Measurements from ENCODE around the gene ARHGAP24. TPM values are rescaled to one million over a fixed set of nuclear protein-coding genes. Genes with fewer than 3 reads are reported as not detected.

The ARHGAP24 gene
- total and polyA plus RNA-seq, 2 donors (not counting 3 experiments of a cell fraction or from before 2014, with no cell fraction given), result 52.1 to 79.4 TPM

GRCh38 chr4:85741381-85741780 lies 266.4 kb downstream of the ARHGAP24 start:
- Histone ChIP-seq H3K4me3 (replicated peaks in 1 of 3; ENCODE audit: insufficient read depth in 1 of 3, low read depth in 1 of 3, low read length in 3 of 3) (no peak overlapping the region), H3K9me1 (replicated peaks; ENCODE audit: control insufficient read depth, extremely low read depth, insufficient read depth, low read length) (no peaks in the 10 kb centered on the region), H3K79me2 (ENCODE audit: control insufficient read depth, insufficient read depth, low read length) (no peaks in the 10 kb centered on the region), H3K27me3 (ENCODE audit: control insufficient read depth in 2 of 2, insufficient read depth in 2 of 2, low read length in 2 of 2) (no peaks in the 10 kb centered on the region), H2AFZ (ENCODE audit: low read depth, low read length) (no peak overlapping the region), H3K36me3 (ENCODE audit: control insufficient read depth in 2 of 2, extremely low read depth in 1 of 2, insufficient read depth in 2 of 2, low read length in 2 of 2) (no peaks in the 10 kb centered on the region), H3K9me3 (replicated peaks; ENCODE audit: control insufficient read depth, insufficient read depth, low read length) (no peaks in the 10 kb centered on the region), H3K27ac (ENCODE audit: insufficient read depth, low read depth, low read length) (no peak overlapping the region), H4K20me1 (replicated peaks; ENCODE audit: control insufficient read depth, extremely low read depth, insufficient read depth, low read length) (no peaks in the 10 kb centered on the region), H3K4me1 (ENCODE audit: control insufficient read depth, extremely low read depth, insufficient read depth, low read length) (no peaks in the 10 kb centered on the region), H3K4me2 (ENCODE audit: insufficient read depth, low read length) (no peak overlapping the region), H3K9ac (replicated peaks; ENCODE audit: extremely low read depth, insufficient read depth, low read length) (no peak overlapping the region)
- dilution Hi-C loops (cut with MboI; ENCODE audit: extremely low pct_ligation_motif_present, low sequenced_read_pairs), result no loop called here
- ChIA-PET CTCF (interaction anchor here (1.2 to 1.6 kb wide), 2 partner anchors 10 to 594 kb away, joined by 4 read pairs; no protein-coding TSS in a partner anchor), POLR2A (no interaction called here)
- intact Hi-C loops (cut with micrococcal nuclease), result no loop called here
- BruUV-seq (replicated peaks), result no TSS peak
- no peak for TF ChIP-seq POLR2A (IDR thresholded peaks at IDR 0.05; ENCODE audit: low read depth, low read length)
- TF ChIP-seq EZH2 (IDR thresholded peaks at IDR 0.05; ENCODE audit: borderline replicate concordance, low read depth, low read length, severe bottlenecking), result no peak
- TF ChIP-seq GATA2 (IDR thresholded peaks at IDR 0.05; ENCODE audit: insufficient read depth, insufficient read length, low read depth, low read length), result no peak
- TF ChIP-seq FOS (IDR thresholded peaks at IDR 0.05; ENCODE audit: borderline replicate concordance, insufficient read depth, low read length), result no peak
- no peak for TF ChIP-seq JUN (IDR thresholded peaks at IDR 0.05; ENCODE audit: borderline replicate concordance, insufficient read depth, insufficient read length, low read depth)
- no peak for TF ChIP-seq MYC (IDR thresholded peaks at IDR 0.05; ENCODE audit: low read depth, low read length)
- TF ChIP-seq POLR2AphosphoS5 (IDR thresholded peaks at IDR 0.05; ENCODE audit: insufficient read depth, low read depth, low read length), result no peak
- TF ChIP-seq, protein P1, sequence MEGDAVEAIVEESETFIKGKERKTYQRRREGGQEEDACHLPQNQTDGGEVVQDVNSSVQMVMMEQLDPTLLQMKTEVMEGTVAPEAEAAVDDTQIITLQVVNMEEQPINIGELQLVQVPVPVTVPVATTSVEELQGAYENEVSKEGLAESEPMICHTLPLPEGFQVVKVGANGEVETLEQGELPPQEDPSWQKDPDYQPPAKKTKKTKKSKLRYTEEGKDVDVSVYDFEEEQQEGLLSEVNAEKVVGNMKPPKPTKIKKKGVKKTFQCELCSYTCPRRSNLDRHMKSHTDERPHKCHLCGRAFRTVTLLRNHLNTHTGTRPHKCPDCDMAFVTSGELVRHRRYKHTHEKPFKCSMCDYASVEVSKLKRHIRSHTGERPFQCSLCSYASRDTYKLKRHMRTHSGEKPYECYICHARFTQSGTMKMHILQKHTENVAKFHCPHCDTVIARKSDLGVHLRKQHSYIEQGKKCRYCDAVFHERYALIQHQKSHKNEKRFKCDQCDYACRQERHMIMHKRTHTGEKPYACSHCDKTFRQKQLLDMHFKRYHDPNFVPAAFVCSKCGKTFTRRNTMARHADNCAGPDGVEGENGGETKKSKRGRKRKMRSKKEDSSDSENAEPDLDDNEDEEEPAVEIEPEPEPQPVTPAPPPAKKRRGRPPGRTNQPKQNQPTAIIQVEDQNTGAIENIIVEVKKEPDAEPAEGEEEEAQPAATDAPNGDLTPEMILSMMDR (IDR thresholded peaks at IDR 0.05; ENCODE audit: extremely low read depth in 1 of 2, insufficient read depth in 1 of 2, low read depth in 1 of 2, low read length in 2 of 2), result no peak
- FAIRE-seq, result no peak
- no peak for DNase-seq (ENCODE audit: low read depth, low spot score)

Measured in endothelial cell of umbilical vein (primary cell).